HepG2 (cell line): ENCODE data around the gene POFUT1. TPM values are rescaled to one million over a fixed set of nuclear protein-coding genes. Genes with fewer than 3 reads are reported as not detected.
A peak's percentile ranks its signal among the peaks of the same experiment; 100 is the strongest.

Experiments
- ATAC-seq: fragments of 200-7000 bp; cut with Tn5 transposase; 3 replicates; pipeline ENCODE4 v1.9.1; 2020; ENCODE audit warnings: mild to moderate bottlenecking, moderate library complexity
- BruUV-seq: library from RNA; stranded (reverse); fragments of 400-500 nt; replicated peaks from 2 replicates; lab custom pipeline; 2021; lab: Mats Ljungman, UMichigan
- CTCF ChIA-PET: fragments of 300-600 bp; formaldehyde crosslinking; extraction: SDS; loops from one replicate; lab custom pipeline; 2021; ENCODE audit warnings: low total read pairs, inconsistent platforms, low intra/inter-chr PET ratio; lab: Yijun Ruan, JAX
- POLR2A ChIA-PET: fragments of 350-600 bp; sonication (Branson Sonifier 250); formaldehyde crosslinking; loops from one replicate; lab custom pipeline; 2020; ENCODE audit warnings: antibody characterized with exemption, inconsistent platforms; lab: Yijun Ruan, JAX
- DNase-seq: peaks from one replicate; pipeline ENCODE4 v3.0.0-alpha.2; 2015; ENCODE audit warnings: low spot score
- FAIRE-seq: peaks from 3 replicates; lab custom pipeline; 2011; peaks lifted over from hg19 to GRCh38; lab: Jason Lieb, UNC
- H2AFZ ChIP-seq: one replicate; pipeline ENCODE4 v1.6.1; 2011; ENCODE audit warnings: low read length, inconsistent platforms
- H3K27ac ChIP-seq: fragments of 300-600 bp; 3 replicates; pipeline ENCODE4 v1.8.0; 2011; ENCODE audit warnings: mixed run types, mild to moderate bottlenecking, mixed read lengths, low read length, inconsistent platforms; ENCODE audit not compliant: insufficient read depth; ENCODE audit errors: extremely low read length
- H3K27me3 ChIP-seq, 2 experiments: fragments of 200-600 bp in 1 of 2; 2 replicates in 1 of 2; 3 replicates in 1 of 2; pipeline versions ENCODE4 v1.6.0 to v1.8.0; 2011; ENCODE audit warnings: low read length in 2 of 2, mild to moderate bottlenecking in 2 of 2, moderate library complexity in 2 of 2, inconsistent platforms in 1 of 2; ENCODE audit not compliant: insufficient read depth in 2 of 2, control insufficient read depth in 1 of 2
- H3K36me3 ChIP-seq, 2 experiments: fragments of 200-600 bp in 1 of 2; replicated peaks in 1 of 2; 2 replicates in 1 of 2; 3 replicates in 1 of 2; pipeline versions ENCODE4 v1.5.1 to v1.8.0; 2011; ENCODE audit warnings: low read length in 2 of 2, inconsistent platforms in 1 of 2; ENCODE audit not compliant: insufficient read depth in 2 of 2, control insufficient read depth in 1 of 2
- H3K4me1 ChIP-seq: 2 replicates; pipeline ENCODE4 v1.5.1; 2012; ENCODE audit warnings: low read length, inconsistent platforms; ENCODE audit not compliant: insufficient read depth
- H3K4me2 ChIP-seq: 2 replicates; pipeline ENCODE4 v1.6.0; 2011; ENCODE audit warnings: low read depth, low read length, inconsistent platforms
- H3K4me3 ChIP-seq, 3 experiments: fragments of 200-600 bp in 1 of 3; sonication (generic), shearing (Covaris generic) in 1 of 3; replicated peaks in 1 of 3; 2 replicates each; pipeline ENCODE4 v1.5.1; 2011 to 2016; ENCODE audit warnings: low read length in 3 of 3, inconsistent platforms in 2 of 3, low read depth in 2 of 3, mild to moderate bottlenecking in 2 of 3, control low read depth in 1 of 3, mixed read lengths in 1 of 3; ENCODE audit not compliant: insufficient read depth in 1 of 3
- H3K79me2 ChIP-seq: one replicate; pipeline ENCODE4 v1.6.1; 2011; ENCODE audit warnings: low read length, inconsistent platforms; ENCODE audit not compliant: insufficient read depth
- H3K9ac ChIP-seq: 2 replicates; pipeline ENCODE4 v1.6.0; 2011; ENCODE audit warnings: mild to moderate bottlenecking, low read depth, low read length, inconsistent platforms; ENCODE audit not compliant: insufficient read depth
- H3K9me3 ChIP-seq: 2 replicates; pipeline ENCODE4 v1.5.1; 2012; ENCODE audit warnings: mild to moderate bottlenecking, low read length
- H4K20me1 ChIP-seq: 2 replicates; pipeline ENCODE4 v1.6.0; 2011; ENCODE audit warnings: inconsistent platforms, mild to moderate bottlenecking, low read length, moderate library complexity; ENCODE audit not compliant: insufficient read depth
- BCL6 ChIP-seq: IDR thresholded peaks from 2 replicates; pipeline ENCODE4 v1.6.1; 2016; ENCODE audit warnings: missing genetic modification reagents, missing compliant biosample characterization
- FOSL2 ChIP-seq: sonication (generic); formaldehyde crosslinking; IDR thresholded peaks from 2 replicates; pipeline ENCODE4 v1.4.0; 2020; ENCODE audit warnings: missing genetic modification reagents
- MED13 ChIP-seq: sonication (generic); formaldehyde crosslinking; IDR thresholded peaks from 2 replicates; pipeline ENCODE4 v1.5.0; 2020; ENCODE audit warnings: missing genetic modification reagents
- U2AF2 ChIP-seq: fragments of 200-400 bp; formaldehyde crosslinking; IDR thresholded peaks from 2 replicates; pipeline ENCODE4 v1.6.1; 2017; ENCODE audit warnings: low read depth, mild to moderate bottlenecking, low read length
- ZC3H13 ChIP-seq: sonication (generic); formaldehyde crosslinking; IDR thresholded peaks from 2 replicates; pipeline ENCODE4 v1.8.1; 2023; ENCODE audit warnings: mild to moderate bottlenecking, missing genetic modification reagents, moderate library complexity
- ZNF329 ChIP-seq: sonication (generic); formaldehyde crosslinking; IDR thresholded peaks from 2 replicates; pipeline ENCODE4 v1.9.0; 2021; ENCODE audit warnings: low read depth, mild to moderate bottlenecking, missing genetic modification reagents
- ZSCAN20 ChIP-seq: sonication (generic); formaldehyde crosslinking; IDR thresholded peaks from 2 replicates; pipeline ENCODE4 v1.4.0; 2020; ENCODE audit warnings: missing genetic modification reagents, mild to moderate bottlenecking, borderline replicate concordance
- WGBS: methylation state at CpG from one replicate; pipeline ENCODE4 v1.1.6; 2017; ENCODE audit warnings: low lambda C conversion rate; 5-methylcytosine and 5-hydroxymethylcytosine counted together
- in situ Hi-C: cut with HindIII; loops from 2 replicates; pipeline ENCODE4 v1.10.0; 2017; ENCODE audit warnings: low pct_unique_long_range_greater_than_20kb; ENCODE audit not compliant: extremely low pct_ligation_motif_present
- intact Hi-C: fragments of 100-400 bp; cut with micrococcal nuclease; formaldehyde crosslinking; loops from one replicate; pipeline ENCODE4 v1.10.0; 2022; ENCODE audit not compliant: unreplicated experiment
- polyA plus RNA-seq, 8 experiments: library from polyadenylated mRNA; depleted of rRNA in 3 of 8; stranded (reverse) in 7 of 8; unstranded in 1 of 8; fragments of >200 nt; fragmentation: Illumina TruSeq in 4 of 8; extraction: Trizol in 4 of 8; gene quantifications; 2 replicates each; pipeline versions ENCODE4 v1.2.1 to v1.2.3, GENCODE V29; 2011 to 2016; ENCODE audit warnings: low read depth in 4 of 8, missing spikeins in 1 of 8, mixed read lengths in 1 of 8; ENCODE audit not compliant: insufficient read depth in 1 of 8
- total RNA-seq, 5 experiments: library from RNA; depleted of rRNA; stranded (reverse); fragments of >200 nt; fragmentation: Illumina TruSeq; extraction: Trizol; gene quantifications; 2 replicates each; pipeline ENCODE4 v1.2.3, GENCODE V29; 2016; ENCODE audit warnings: low read depth in 1 of 5
- TF ChIP-seq, protein P1 (sequence below): sonication (generic); formaldehyde crosslinking; IDR thresholded peaks from 2 replicates; pipeline ENCODE4 v1.8.1; 2023; ENCODE audit warnings: mild to moderate bottlenecking, moderate library complexity, missing genetic modification reagents

Gene POFUT1
- total and polyA plus RNA-seq, 2 of the 13 experiments (the other 11 are each of a cell fraction or from before 2014, with no cell fraction given): 35.5 to 58.3 TPM

DNA sequence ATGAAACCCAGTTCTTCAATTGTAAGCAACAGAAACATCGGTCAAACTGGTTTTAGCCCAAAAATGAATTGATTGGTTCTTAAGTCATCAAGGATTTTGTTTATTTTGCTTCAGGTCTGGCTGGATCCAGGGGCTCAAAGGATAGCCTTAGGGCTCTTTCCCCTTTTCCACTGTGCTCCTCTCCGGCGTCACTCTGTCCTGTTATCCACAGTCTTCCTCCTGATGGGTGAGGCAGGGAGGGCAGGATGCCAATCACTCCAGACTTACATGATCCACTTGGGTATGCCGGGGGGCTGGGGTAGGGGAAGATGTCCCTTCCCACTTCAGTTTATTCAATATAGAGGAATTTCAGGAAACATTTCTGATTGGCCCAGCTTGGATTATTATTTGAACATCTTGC is 40.1 kb upstream of the POFUT1 start:
- BruUV-seq: no TSS peak
- ChIA-PET CTCF (no interaction called here), POLR2A (no interaction called here)
- in situ Hi-C loops: no loop called here
- no peak for DNase-seq
- no peak overlapping the region for H2AFZ ChIP-seq
- TF ChIP-seq ZSCAN20 (no peak), ZC3H13 (CRISPR knock-in tag) (peak; percentile 53; the same call in 1 of the 2 replicates), U2AF2 (no peak), BCL6 (CRISPR knock-in tag) (no peak), FOSL2 (CRISPR knock-in tag) (no peak), ZNF329 (CRISPR knock-in tag) (peak; percentile 99), MED13 (no peak)
- TF ChIP-seq, protein P1, sequence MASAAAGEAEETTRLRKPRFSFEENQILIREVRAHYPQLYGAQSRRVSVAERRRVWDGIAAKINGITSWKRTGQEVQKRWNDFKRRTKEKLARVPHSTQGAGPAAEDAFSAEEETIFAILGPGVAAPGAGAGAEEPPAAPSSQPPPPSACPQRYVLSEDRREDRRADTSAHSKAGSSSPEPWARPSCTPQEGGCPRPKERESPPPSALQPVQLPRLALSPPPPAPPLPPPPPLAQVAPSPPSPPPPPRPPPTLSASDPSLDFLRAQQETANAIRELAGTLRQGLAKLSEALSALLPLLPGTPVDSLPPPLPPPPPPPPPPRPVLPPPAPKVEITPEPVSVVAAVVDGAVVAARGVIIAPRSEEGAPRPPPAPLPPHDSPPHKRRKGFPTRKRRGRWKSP: no peak
- peaks cover 30 to 39% of the 10 kb centered on the region in 2 experiments for H3K36me3 ChIP-seq
- H3K4me2 ChIP-seq: no peak overlapping the region
- H3K27me3 ChIP-seq: no peaks in the 10 kb centered on the region
- intact Hi-C loops: no loop called here
- peaks cover 9% of the 10 kb centered on the region for H3K4me1 ChIP-seq
- H3K9me3 ChIP-seq: no peaks in the 10 kb centered on the region
- H4K20me1 ChIP-seq: no peaks in the 10 kb centered on the region
- H3K27ac ChIP-seq: no peak overlapping the region
- 99% methylated on average over 4 of the region's 4 CpGs for WGBS
- no peak overlapping the region for H3K9ac ChIP-seq
- H3K4me3 ChIP-seq: no peak overlapping the region
- ATAC-seq: no peak
- H3K79me2 ChIP-seq: no peaks in the 10 kb centered on the region
- FAIRE-seq: peak; percentile 34
